HUES64 (cell line): ENCODE measurements around the gene AP5S1.
A peak's percentile ranks its signal among the peaks of the same experiment; 100 is the strongest.

Source experiments
- H3K27ac ChIP-seq: 2 replicates; pipeline ENCODE4 v1.7.0; 2013; ENCODE audit warnings: low read depth, low read length, inconsistent platforms
- H3K27me3 ChIP-seq: 2 replicates; pipeline ENCODE4 v1.6.1; 2013; ENCODE audit warnings: mild to moderate bottlenecking, low read length; ENCODE audit not compliant: insufficient read depth
- H3K36me3 ChIP-seq: 2 replicates; pipeline ENCODE4 v1.6.1; 2013; ENCODE audit warnings: mild to moderate bottlenecking, low read length; ENCODE audit not compliant: insufficient read depth
- H3K4me1 ChIP-seq: 2 replicates; pipeline ENCODE4 v1.6.1; 2013; ENCODE audit warnings: mild to moderate bottlenecking, low read length, moderate library complexity; ENCODE audit not compliant: insufficient read depth
- H3K4me3 ChIP-seq: 2 replicates; pipeline ENCODE4 v1.5.1; 2013; ENCODE audit warnings: mild to moderate bottlenecking, low read length, moderate library complexity
- H3K9ac ChIP-seq: 2 replicates; pipeline ENCODE4 v1.6.1; 2013; ENCODE audit warnings: mild to moderate bottlenecking, low read depth, low read length
- H3K9me3 ChIP-seq: 2 replicates; pipeline ENCODE4 v1.6.1; 2013; ENCODE audit warnings: low read depth, low read length; ENCODE audit not compliant: insufficient read depth
- WGBS: fragments of 150-250, 120-280 bp; methylation state at CpG from one replicate; pipeline ENCODE4 v1.1.7; 2013; ENCODE audit warnings: missing lambda C conversion rate; 5-methylcytosine and 5-hydroxymethylcytosine counted together

The AP5S1 gene

GRCh38 chr20:3846740-3847428 lies 26.5 kb downstream of the AP5S1 start, which contains the start of gene MAVS:
TSS of gene MAVS (plus strand) at chr20:3846834. CDS start at chr20:3854625, 7,791 bp downstream.
- WGBS: under 1% methylated on average over 72 of the region's 72 CpGs
- Histone ChIP-seq H3K4me1 (no peaks in the 10 kb centered on the region), H3K36me3 (no peaks in the 10 kb centered on the region), H3K27me3 (no peaks in the 10 kb centered on the region), H3K9ac (peak within 1 kb of the TSS; percentile 87), H3K27ac (peak within 1 kb of the TSS; percentile 64), H3K9me3 (no peaks in the 10 kb centered on the region), H3K4me3 (peak within 1 kb of the TSS; percentile 98)

DNA sequence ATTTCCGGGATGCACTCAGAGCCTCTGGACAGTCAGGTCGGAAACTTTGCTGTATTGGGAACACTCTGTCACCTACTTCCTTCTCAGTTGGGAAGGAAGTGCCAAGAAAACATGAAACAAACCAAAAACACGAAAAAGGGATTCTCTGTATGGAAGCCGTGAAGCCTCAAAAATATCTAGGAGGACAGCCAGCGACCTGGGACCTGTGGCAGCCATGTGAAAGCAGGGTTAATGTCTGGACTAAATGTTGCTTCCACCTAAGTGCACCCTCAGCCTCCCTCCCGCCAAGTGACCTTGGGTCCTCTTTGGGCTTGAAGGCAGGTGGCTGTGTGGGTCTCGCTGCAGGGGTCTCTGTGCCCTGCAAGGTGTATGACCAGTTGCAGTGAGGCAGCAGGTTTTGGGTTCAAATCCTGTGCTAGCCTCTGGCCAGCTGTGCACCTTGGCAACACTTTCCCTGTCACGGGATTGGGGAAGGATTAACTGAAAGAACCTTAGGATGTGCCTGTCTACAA lies 27.1 kb downstream of the AP5S1 start:
- Histone ChIP-seq H3K4me3 (peak overlapping the region; percentile 98), H3K27me3 (no peaks in the 10 kb centered on the region), H3K27ac (no peak overlapping the region), H3K9ac (peak overlapping the region; percentile 87), H3K36me3 (no peaks in the 10 kb centered on the region), H3K4me1 (no peaks in the 10 kb centered on the region), H3K9me3 (no peaks in the 10 kb centered on the region)
- 48% methylated on average over 8 of the region's 8 CpGs for WGBS

DNA sequence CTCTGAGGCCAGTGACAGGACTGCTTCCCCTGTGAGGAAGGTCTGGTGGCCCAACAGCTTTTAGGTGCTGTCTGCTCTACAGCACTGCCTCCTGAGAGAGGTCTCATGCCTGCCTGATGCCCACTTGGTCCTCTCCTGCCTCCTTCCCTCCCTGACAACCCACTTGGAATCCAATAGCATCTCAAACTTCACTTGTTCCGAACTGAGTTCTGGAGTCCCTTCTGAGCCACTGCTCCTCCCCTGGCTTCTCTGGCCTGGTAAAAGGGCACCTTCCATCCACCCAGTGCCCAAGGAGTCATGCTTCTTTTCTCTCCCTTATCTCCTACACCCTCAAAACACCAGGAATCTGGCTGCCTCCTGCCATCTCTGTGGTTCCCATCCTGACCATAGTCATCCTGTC lies 28.2 kb downstream of the AP5S1 start:
- H3K27ac ChIP-seq: no peak overlapping the region
- WGBS: 93% methylated on average over 1 of the region's 1 CpG

DNA sequence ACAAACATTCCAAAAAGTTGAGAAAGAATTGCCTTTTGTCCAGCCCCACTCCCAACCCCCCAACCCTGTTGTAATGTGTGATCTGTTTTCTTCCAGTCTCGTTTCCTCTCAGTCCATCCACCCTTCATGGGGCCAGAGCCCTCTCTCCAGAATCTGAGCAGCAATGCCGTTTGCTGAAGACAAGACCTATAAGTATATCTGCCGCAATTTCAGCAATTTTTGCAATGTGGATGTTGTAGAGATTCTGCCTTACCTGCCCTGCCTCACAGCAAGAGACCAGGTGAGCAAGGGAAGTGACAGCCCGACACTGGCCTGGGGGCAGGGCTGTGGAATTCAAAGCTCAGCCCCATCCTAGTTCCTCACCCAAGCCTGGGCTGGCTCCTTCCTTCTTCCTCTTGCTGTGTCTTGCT lies 34.1 kb downstream of the AP5S1 start:
- H3K27me3 ChIP-seq: no peaks in the 10 kb centered on the region
- H3K27ac ChIP-seq: no peak overlapping the region
- no peak overlapping the region for H3K4me3 ChIP-seq
- no peak overlapping the region for H3K9ac ChIP-seq
- no peaks in the 10 kb centered on the region for H3K4me1 ChIP-seq
- H3K9me3 ChIP-seq: no peaks in the 10 kb centered on the region
- peaks cover 24% of the 10 kb centered on the region for H3K36me3 ChIP-seq
- WGBS: 87% methylated on average over 4 of the region's 4 CpGs

More for the DNA sequence above, 28.2 kb downstream of the AP5S1 start:
- Histone ChIP-seq H3K4me3 (no peak overlapping the region), H3K4me1 (no peaks in the 10 kb centered on the region), H3K27me3 (no peaks in the 10 kb centered on the region), H3K36me3 (no peaks in the 10 kb centered on the region), H3K9me3 (no peaks in the 10 kb centered on the region), H3K9ac (no peak overlapping the region)

DNA sequence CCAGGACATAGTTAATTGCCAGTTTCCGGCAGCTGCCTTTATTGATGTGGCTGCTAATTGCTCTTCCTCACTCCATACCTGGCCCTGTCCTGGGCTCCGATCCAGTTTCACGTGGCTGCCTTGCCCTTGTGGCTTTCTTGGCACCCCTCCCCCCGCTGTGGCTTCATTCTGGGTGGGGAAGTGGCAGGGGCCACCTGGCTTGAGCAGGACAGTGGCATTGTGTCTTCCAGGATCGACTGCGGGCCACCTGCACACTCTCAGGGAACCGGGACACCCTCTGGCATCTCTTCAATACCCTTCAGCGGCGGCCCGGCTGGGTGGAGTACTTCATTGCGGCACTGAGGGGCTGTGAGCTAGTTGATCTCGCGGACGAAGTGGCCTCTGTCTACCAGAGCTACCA lies 37.1 kb downstream of the AP5S1 start:
- 93% methylated on average over 14 of the region's 14 CpGs for WGBS
- Histone ChIP-seq H3K4me1 (no peaks in the 10 kb centered on the region), H3K27me3 (no peaks in the 10 kb centered on the region), H3K9ac (no peak overlapping the region), H3K27ac (no peak overlapping the region), H3K4me3 (no peak overlapping the region), H3K36me3 (peaks cover 39% of the 10 kb centered on the region), H3K9me3 (no peaks in the 10 kb centered on the region)

GRCh38 chr20:3858689-3859088 lies 38.3 kb downstream of the AP5S1 start:
- Histone ChIP-seq H3K27ac (no peak overlapping the region), H3K9ac (no peak overlapping the region), H3K4me3 (no peak overlapping the region), H3K9me3 (no peaks in the 10 kb centered on the region), H3K36me3 (peaks cover 52% of the 10 kb centered on the region), H3K27me3 (no peaks in the 10 kb centered on the region), H3K4me1 (no peaks in the 10 kb centered on the region)
- 95% methylated on average over 6 of the region's 6 CpGs for WGBS

GRCh38 chr20:3861191-3861590 lies 40.8 kb downstream of the AP5S1 start:
- Histone ChIP-seq H3K27me3 (no peaks in the 10 kb centered on the region), H3K27ac (no peak overlapping the region), H3K36me3 (peaks cover 72% of the 10 kb centered on the region), H3K9ac (no peak overlapping the region), H3K4me1 (no peaks in the 10 kb centered on the region), H3K9me3 (no peaks in the 10 kb centered on the region), H3K4me3 (no peak overlapping the region)
- 95% methylated on average over 7 of the region's 7 CpGs for WGBS

GRCh38 chr20:3862333-3862732 lies 42.0 kb downstream of the AP5S1 start:
- Histone ChIP-seq H3K4me1 (no peaks in the 10 kb centered on the region), H3K9ac (no peak overlapping the region), H3K9me3 (no peaks in the 10 kb centered on the region), H3K27ac (no peak overlapping the region), H3K36me3 (peaks cover 74% of the 10 kb centered on the region), H3K27me3 (no peaks in the 10 kb centered on the region), H3K4me3 (no peak overlapping the region)
- 93% methylated on average over 1 of the region's 1 CpG for WGBS

GRCh38 chr20:3863317-3863716 lies 43.0 kb downstream of the AP5S1 start:
- Histone ChIP-seq H3K4me1 (no peaks in the 10 kb centered on the region), H3K27ac (no peak overlapping the region), H3K36me3 (peaks cover 71% of the 10 kb centered on the region), H3K9me3 (no peaks in the 10 kb centered on the region), H3K9ac (no peak overlapping the region), H3K4me3 (no peak overlapping the region), H3K27me3 (no peaks in the 10 kb centered on the region)
- 94% methylated on average over 7 of the region's 7 CpGs for WGBS

GRCh38 chr20:3864518-3864917 lies 44.2 kb downstream of the AP5S1 start:
- 95% methylated on average over 5 of the region's 5 CpGs for WGBS
- H3K4me1 ChIP-seq: no peaks in the 10 kb centered on the region
- H3K27me3 ChIP-seq: no peaks in the 10 kb centered on the region
- H3K9ac ChIP-seq: no peak overlapping the region
- no peaks in the 10 kb centered on the region for H3K9me3 ChIP-seq
- H3K27ac ChIP-seq: no peak overlapping the region
- peaks cover 66% of the 10 kb centered on the region for H3K36me3 ChIP-seq
- H3K4me3 ChIP-seq: no peak overlapping the region

- no peak overlapping the region for H3K9ac ChIP-seq
- WGBS: 97% methylated on average over 14 of the region's 14 CpGs
- no peaks in the 10 kb centered on the region for H3K4me1 ChIP-seq
- no peaks in the 10 kb centered on the region for H3K9me3 ChIP-seq
- H3K4me3 ChIP-seq: no peak overlapping the region
- H3K27me3 ChIP-seq: no peaks in the 10 kb centered on the region
- H3K27ac ChIP-seq: no peak overlapping the region
- H3K36me3 ChIP-seq: peaks cover 65% of the 10 kb centered on the region
These were observed 45.0 kb downstream of the AP5S1 start for GRCh38 chr20:3865152-3865886.
